ENCODE results near the gene HBS1L. TPM values are rescaled to one million over a fixed set of nuclear protein-coding genes. Genes with fewer than 3 reads are reported as not detected.

Gene HBS1L
- total RNA-seq, 4 donors from 2014 or later, result 23.8 to 116 (median 69.2) TPM

DNA sequence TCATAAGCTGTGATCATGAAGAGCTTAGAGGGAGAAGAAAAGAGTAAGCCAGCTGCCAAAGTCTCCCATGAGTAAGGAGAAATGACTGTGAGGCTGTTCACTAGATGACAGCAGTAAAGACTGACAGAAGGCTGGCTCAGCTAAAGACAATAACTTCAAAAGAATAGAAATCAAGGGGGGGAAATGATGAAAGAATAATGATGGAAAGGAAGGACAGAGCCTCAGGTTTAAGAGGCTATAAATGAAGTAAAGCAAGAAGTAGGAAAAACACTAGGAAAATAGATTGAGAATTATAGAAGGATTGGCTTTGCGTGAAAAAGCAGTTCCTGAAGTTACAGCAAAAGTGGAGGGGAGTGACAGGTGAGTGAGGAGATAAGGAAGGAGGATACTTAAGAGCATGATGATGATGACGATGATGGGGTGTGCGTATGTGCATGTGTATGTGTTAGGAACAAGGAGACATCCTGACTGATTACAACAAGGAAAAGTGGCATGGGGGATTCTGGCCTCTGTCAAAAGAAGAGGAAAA, 48.2 kb downstream of the HBS1L start:
- H3K9me3 ChIP-seq, result no peaks in the 10 kb centered on the region
- H3K36me3 ChIP-seq, result no peaks in the 10 kb centered on the region
- TF ChIP-seq CTCF (IDR thresholded peaks at IDR 0.05) (no peak), POLR2A (IDR thresholded peaks at IDR 0.05) (no peak)

DNA sequence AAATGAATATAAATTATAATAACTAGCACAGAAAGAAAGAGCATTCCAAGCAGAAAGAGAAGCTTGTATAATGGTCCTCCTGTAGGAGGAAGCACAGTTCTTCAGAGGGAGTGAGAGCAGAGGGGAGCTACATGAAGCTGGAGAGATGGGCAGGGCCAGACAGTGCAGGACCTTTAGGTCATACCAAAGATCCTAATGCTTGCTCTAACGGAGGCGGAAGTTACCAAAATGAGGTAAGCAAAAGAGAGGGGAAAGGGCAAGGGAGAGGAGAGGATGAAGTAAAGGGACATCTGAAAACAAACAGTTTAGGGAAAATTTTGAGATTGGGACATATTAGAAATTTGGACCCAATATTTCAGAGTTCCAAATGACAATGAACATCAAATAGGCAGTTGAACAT, 50.2 kb downstream of the HBS1L start:
- no peaks in the 10 kb centered on the region for H3K27me3 ChIP-seq
- no peak for DNase-seq
- H3K36me3 ChIP-seq, result no peaks in the 10 kb centered on the region
- no peak for TF ChIP-seq CTCF (IDR thresholded peaks at IDR 0.05)
- TF ChIP-seq POLR2A (IDR thresholded peaks at IDR 0.05), result no peak
- no peaks in the 10 kb centered on the region for H3K9me3 ChIP-seq
- intact Hi-C loops (cut with DNase I; ENCODE audit: low total_unique reads), result no loop called here
- H3K4me1 ChIP-seq, result no peaks in the 10 kb centered on the region
- no peak overlapping the region for H3K4me3 ChIP-seq
- no peak overlapping the region for H3K27ac ChIP-seq

More for the DNA sequence above, 48.2 kb downstream of the HBS1L start:
- no peaks in the 10 kb centered on the region for H3K27me3 ChIP-seq
- DNase-seq, result no peak
- H3K4me1 ChIP-seq, result no peaks in the 10 kb centered on the region
- intact Hi-C loops (cut with DNase I; ENCODE audit: low total_unique reads), result no loop called here
- H3K27ac ChIP-seq, result no peak overlapping the region
- no peak overlapping the region for H3K4me3 ChIP-seq

- Histone ChIP-seq H3K36me3 (no peaks in the 10 kb centered on the region), H3K27ac (no peak overlapping the region), H3K4me1 (no peaks in the 10 kb centered on the region), H3K27me3 (no peaks in the 10 kb centered on the region), H3K9me3 (no peaks in the 10 kb centered on the region), H3K4me3 (no peak overlapping the region)
- TF ChIP-seq CTCF (IDR thresholded peaks at IDR 0.05) (no peak), POLR2A (IDR thresholded peaks at IDR 0.05) (no peak)
- intact Hi-C loops (cut with DNase I; ENCODE audit: low total_unique reads), result no loop called here
- no peak for DNase-seq
These were observed 51.5 kb downstream of the HBS1L start for GRCh38 chr6:135002974-135003703.

- no peaks in the 10 kb centered on the region for H3K4me1 ChIP-seq
- H3K27me3 ChIP-seq, result no peaks in the 10 kb centered on the region
- intact Hi-C loops (cut with DNase I; ENCODE audit: low total_unique reads), result no loop called here
- no peak for DNase-seq
- H3K36me3 ChIP-seq, result no peaks in the 10 kb centered on the region
- no peak overlapping the region for H3K27ac ChIP-seq
- H3K9me3 ChIP-seq, result no peaks in the 10 kb centered on the region
- no peak overlapping the region for H3K4me3 ChIP-seq
- TF ChIP-seq POLR2A (IDR thresholded peaks at IDR 0.05) (no peak), CTCF (IDR thresholded peaks at IDR 0.05) (peak in 2 of 4 experiments; percentile 34 to 35)
These were observed 52.3 kb downstream of the HBS1L start for GRCh38 chr6:135002229-135002844.

DNA sequence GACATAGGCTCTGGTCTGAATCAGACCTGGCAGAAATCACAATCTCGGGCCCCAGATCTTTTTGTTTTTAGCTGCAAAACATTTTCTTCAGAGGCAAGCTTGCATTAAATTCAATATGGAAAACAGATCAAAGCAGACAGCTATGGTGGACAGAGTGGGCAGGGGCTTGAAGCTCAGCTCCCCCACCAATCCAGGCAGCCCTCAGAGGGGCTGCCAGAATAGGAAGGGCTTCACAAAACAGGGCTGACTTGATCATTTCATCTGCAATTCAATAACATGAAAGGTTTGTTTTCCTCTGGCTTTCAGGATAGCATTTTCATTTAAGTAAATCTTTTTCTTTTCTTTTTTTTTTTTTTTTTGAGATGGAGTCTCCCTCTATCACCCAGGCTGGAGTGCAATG, 55.5 kb downstream of the HBS1L start:
- Histone ChIP-seq H3K4me3 (no peak overlapping the region), H3K9me3 (no peaks in the 10 kb centered on the region), H3K27ac (no peak overlapping the region), H3K4me1 (no peaks in the 10 kb centered on the region), H3K27me3 (no peaks in the 10 kb centered on the region), H3K36me3 (no peaks in the 10 kb centered on the region)
- no peak for TF ChIP-seq CTCF (IDR thresholded peaks at IDR 0.05)
- TF ChIP-seq POLR2A (IDR thresholded peaks at IDR 0.05), result no peak
- intact Hi-C loops (cut with DNase I; ENCODE audit: low total_unique reads), result no loop called here
- DNase-seq, result no peak

Measured in uterus (tissue), 4 donors.